NK-92 treated with Interleukin-12 subunit alpha and Interleukin-12 subunit beta, amount 100 ng/mL, for 24 hours (cell line): Measurements from ENCODE around the gene SUPV3L1.
"Not testable (repeated sequence)": the region's sequence is repeated elsewhere in the genome, so short reads cannot be mapped to it uniquely, and the experiment has no call there.

Source experiments
- DNase-seq: peaks from one replicate; lab custom pipeline; 2025; lab: John Stamatoyannopoulos, UW

SUPV3L1 gene

GRCh38 chr10:69179743-69180524, at the start of gene SUPV3L1:
Gene SUPV3L1 (plus strand): TSS chr10:69180234. CDS start chr10:69180292, 58 bp downstream.
- DNase-seq = peak; percentile 79

- DNase-seq = no peak
Observed at GRCh38 chr10:69130251-69130650, 49.8 kb upstream of the SUPV3L1 start.

GRCh38 chr10:69139961-69140360, 40.1 kb upstream of the SUPV3L1 start:
- no peak for DNase-seq

GRCh38 chr10:69141304-69141703, 38.7 kb upstream of the SUPV3L1 start:
- DNase-seq = no peak

GRCh38 chr10:69142074-69142473, 38.0 kb upstream of the SUPV3L1 start:
- DNase-seq = not testable (repeated sequence)

GRCh38 chr10:69142983-69143382, 37.1 kb upstream of the SUPV3L1 start:
- no peak for DNase-seq

- DNase-seq = no peak
Observed at GRCh38 chr10:69145329-69145728, 34.7 kb upstream of the SUPV3L1 start.

- no peak for DNase-seq
Observed at GRCh38 chr10:69145864-69146263, 34.2 kb upstream of the SUPV3L1 start.

GRCh38 chr10:69146759-69147158, 33.3 kb upstream of the SUPV3L1 start:
- DNase-seq = no peak

- DNase-seq = no peak
Observed at GRCh38 chr10:69151984-69152383, 28.1 kb upstream of the SUPV3L1 start.

- no peak for DNase-seq
Observed at GRCh38 chr10:69153227-69153626, 26.8 kb upstream of the SUPV3L1 start.

GRCh38 chr10:69160809-69161241, 19.2 kb upstream of the SUPV3L1 start:
- DNase-seq = no peak

GRCh38 chr10:69168493-69168892, 11.5 kb upstream of the SUPV3L1 start:
- no peak for DNase-seq

GRCh38 chr10:69172241-69172982, 7.6 kb upstream of the SUPV3L1 start:
- DNase-seq = no peak

GRCh38 chr10:69175326-69175725, 4.7 kb upstream of the SUPV3L1 start:
- not testable (repeated sequence) for DNase-seq

- DNase-seq = no peak
Observed at GRCh38 chr10:69176823-69177222, 3.2 kb upstream of the SUPV3L1 start.

GRCh38 chr10:69179089-69179742, 818 bp upstream of the SUPV3L1 start:
- DNase-seq = no peak

GRCh38 chr10:69180525-69181204, 631 bp downstream of the SUPV3L1 start:
- DNase-seq = no peak

GRCh38 chr10:69181433-69181832, 1.4 kb downstream of the SUPV3L1 start:
- no peak for DNase-seq

- DNase-seq = no peak
Observed at GRCh38 chr10:69182005-69182404, 2.0 kb downstream of the SUPV3L1 start.

- DNase-seq = no peak
Observed at GRCh38 chr10:69186524-69186923, 6.5 kb downstream of the SUPV3L1 start.

GRCh38 chr10:69201045-69201444, 21.0 kb downstream of the SUPV3L1 start:
- DNase-seq = no peak
